GM12892 (cell line): ENCODE results near the gene ATF7.
"Not testable (repeated sequence)": the region's sequence is repeated elsewhere in the genome, so short reads cannot be mapped to it uniquely, and the experiment has no call there.

Experiments used
- DNase-seq: peaks from one replicate; pipeline ENCODE4 v3.0.0; 2011; ENCODE audit not compliant: insufficient read length
- FAIRE-seq: peaks from 2 replicates; lab custom pipeline; 2011; peaks lifted over from hg19 to GRCh38; lab: Jason Lieb, UNC
- POLR2A ChIP-seq: IDR thresholded peaks from 2 replicates; pipeline ENCODE4 v1.6.1; 2011; ENCODE audit warnings: low read depth, low read length, control low read depth
- POLR2AphosphoS5 ChIP-seq: IDR thresholded peaks from 2 replicates; pipeline ENCODE4 v1.6.1; 2011; ENCODE audit warnings: low read depth, low read length, control low read depth
- TAF1 ChIP-seq: IDR thresholded peaks from 2 replicates; pipeline ENCODE4 v1.6.1; 2011; ENCODE audit warnings: low read depth, mild to moderate bottlenecking, control low read depth, low read length, borderline replicate concordance

ATF7 gene

GRCh38 chr12:53552361-53553327 lies 73.5 kb downstream of the ATF7 start:
- no peak for FAIRE-seq
- no peak for TF ChIP-seq POLR2A
- no peak for TF ChIP-seq TAF1
- no peak for TF ChIP-seq POLR2AphosphoS5

GRCh38 chr12:53551889-53552291 lies 74.3 kb downstream of the ATF7 start:
- no peak for DNase-seq
- TF ChIP-seq POLR2AphosphoS5 (no peak), POLR2A (no peak), TAF1 (no peak)
- no peak for FAIRE-seq

More at GRCh38 chr12:53552361-53553327, 73.5 kb downstream of the ATF7 start:
- DNase-seq: no peak

GRCh38 chr12:53550595-53550994 lies 75.6 kb downstream of the ATF7 start:
- DNase-seq (no peak), FAIRE-seq (no peak)
- TF ChIP-seq POLR2A: no peak
- TF ChIP-seq TAF1: no peak
- no peak for TF ChIP-seq POLR2AphosphoS5

GRCh38 chr12:53550131-53550530 lies 76.1 kb downstream of the ATF7 start:
- DNase-seq, FAIRE-seq: not testable (repeated sequence)

- DNase-seq, FAIRE-seq: not testable (repeated sequence)
These were observed 77.8 kb downstream of the ATF7 start for GRCh38 chr12:53548354-53548753.

GRCh38 chr12:53543539-53543938 lies 82.6 kb downstream of the ATF7 start:
- FAIRE-seq (peak; percentile 51), DNase-seq (peak; percentile 48)

GRCh38 chr12:53539526-53539925 lies 86.7 kb downstream of the ATF7 start:
- no peak for TF ChIP-seq POLR2A
- no peak for TF ChIP-seq POLR2AphosphoS5
- no peak for TF ChIP-seq TAF1
- no peak for FAIRE-seq

More at GRCh38 chr12:53543539-53543938, 82.6 kb downstream of the ATF7 start:
- TF ChIP-seq TAF1 (no peak), POLR2A (no peak), POLR2AphosphoS5 (no peak)

GRCh38 chr12:53538209-53538689 lies 87.9 kb downstream of the ATF7 start:
- no peak for DNase-seq

More at GRCh38 chr12:53539526-53539925, 86.7 kb downstream of the ATF7 start:
- DNase-seq: no peak

GRCh38 chr12:53536962-53537361 lies 89.2 kb downstream of the ATF7 start:
- DNase-seq (no peak), FAIRE-seq (no peak)
- TF ChIP-seq TAF1 (no peak), POLR2AphosphoS5 (no peak), POLR2A (no peak)

More at GRCh38 chr12:53538209-53538689, 87.9 kb downstream of the ATF7 start:
- no peak for TF ChIP-seq POLR2A
- FAIRE-seq: no peak

GRCh38 chr12:53533471-53533870 lies 92.7 kb downstream of the ATF7 start:
- DNase-seq: no peak
- no peak for FAIRE-seq
- TF ChIP-seq POLR2AphosphoS5 (no peak), POLR2A (no peak), TAF1 (no peak)

- no peak for FAIRE-seq
- TF ChIP-seq POLR2AphosphoS5: no peak
- no peak for TF ChIP-seq TAF1
- TF ChIP-seq POLR2A: no peak
These were observed 93.4 kb downstream of the ATF7 start for GRCh38 chr12:53532524-53533445.

GRCh38 chr12:53532021-53532420 lies 94.2 kb downstream of the ATF7 start:
- TF ChIP-seq TAF1: no peak
- no peak for TF ChIP-seq POLR2AphosphoS5
- TF ChIP-seq POLR2A: no peak
- DNase-seq (no peak), FAIRE-seq (no peak)

More at GRCh38 chr12:53532524-53533445, 93.4 kb downstream of the ATF7 start:
- DNase-seq: no peak
